NOMO-1 treated with dmso at 0.1 percent for 144 hours (cell line): ENCODE measurements around the gene ALDOC.

Experiments
- DNase-seq: peaks from one replicate; lab custom pipeline; 2025; ENCODE audit not compliant: unreplicated experiment; lab: John Stamatoyannopoulos, UW

Gene ALDOC

DNA sequence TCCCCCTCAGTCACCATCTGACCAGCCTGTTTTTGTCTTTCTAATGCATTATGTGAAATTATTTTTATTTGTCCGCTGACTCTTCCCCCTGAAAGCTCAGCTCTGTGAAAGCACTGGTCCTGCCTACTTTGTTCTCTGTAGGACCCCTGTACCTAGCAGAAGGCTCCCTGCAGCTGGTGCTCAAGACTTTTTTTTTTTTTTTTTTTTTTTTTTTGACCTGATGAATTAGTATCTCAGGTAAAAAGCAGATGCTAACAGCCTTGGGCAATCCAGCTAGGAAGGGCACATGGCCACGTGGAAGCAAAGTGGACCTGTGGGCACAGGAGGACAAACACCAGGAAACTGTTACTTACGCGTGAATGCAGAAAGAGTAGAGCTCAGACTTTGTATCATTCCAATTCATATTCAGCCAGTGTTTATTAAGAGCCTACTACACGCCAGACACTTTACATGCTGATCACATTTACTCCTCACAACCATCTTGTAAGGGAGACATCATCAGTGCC, 23.6 kb downstream of the ALDOC start:
- no peak for DNase-seq

DNA sequence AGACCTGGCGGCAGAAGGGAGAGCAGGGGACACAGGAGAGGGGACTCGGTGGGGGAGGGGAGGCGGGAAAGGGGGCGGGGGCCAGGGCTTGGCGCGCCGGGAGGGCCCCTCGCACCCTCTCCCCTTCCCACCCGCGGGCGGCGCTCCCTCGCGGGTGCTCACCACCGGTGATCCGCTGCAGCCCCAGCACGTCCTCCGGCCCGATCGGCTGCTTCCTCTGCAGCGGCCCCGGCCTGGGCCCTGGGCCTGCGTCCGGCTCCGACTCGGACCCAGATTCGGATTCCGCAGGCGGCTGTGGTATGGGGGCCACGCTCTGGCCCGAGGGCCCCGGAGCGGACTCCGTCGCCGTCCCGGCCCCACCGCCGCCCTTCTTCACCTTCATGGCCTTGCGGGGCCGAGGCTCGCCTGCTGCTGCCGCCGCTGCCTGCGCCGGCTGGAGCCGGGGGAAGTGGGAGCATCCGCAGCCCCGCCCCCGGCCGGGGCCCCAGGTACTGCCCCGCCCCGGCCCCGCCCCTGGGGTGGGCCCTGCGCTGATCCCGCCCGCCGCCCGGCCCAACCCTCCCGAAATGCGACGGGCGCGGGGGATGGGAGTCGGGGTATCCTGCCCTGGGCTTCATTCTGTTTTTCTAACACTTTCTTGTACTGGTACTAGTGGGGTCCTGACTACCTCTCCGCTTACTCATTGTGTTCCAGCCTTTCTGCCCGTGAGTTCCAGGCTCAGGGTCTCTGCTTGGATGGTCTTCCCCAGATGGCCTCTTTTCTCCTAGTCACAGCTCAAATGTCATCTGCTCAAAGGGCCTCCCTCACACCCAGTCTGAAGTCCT, 24.3 kb downstream of the ALDOC start, which contains the start of gene UNC119:
Gene UNC119, minus strand, starts transcription at position 449 of the 824 bp plus-strand sequence. Its CDS starts 67 bp downstream, at position 382.
- DNase-seq: peak; percentile 49

DNA sequence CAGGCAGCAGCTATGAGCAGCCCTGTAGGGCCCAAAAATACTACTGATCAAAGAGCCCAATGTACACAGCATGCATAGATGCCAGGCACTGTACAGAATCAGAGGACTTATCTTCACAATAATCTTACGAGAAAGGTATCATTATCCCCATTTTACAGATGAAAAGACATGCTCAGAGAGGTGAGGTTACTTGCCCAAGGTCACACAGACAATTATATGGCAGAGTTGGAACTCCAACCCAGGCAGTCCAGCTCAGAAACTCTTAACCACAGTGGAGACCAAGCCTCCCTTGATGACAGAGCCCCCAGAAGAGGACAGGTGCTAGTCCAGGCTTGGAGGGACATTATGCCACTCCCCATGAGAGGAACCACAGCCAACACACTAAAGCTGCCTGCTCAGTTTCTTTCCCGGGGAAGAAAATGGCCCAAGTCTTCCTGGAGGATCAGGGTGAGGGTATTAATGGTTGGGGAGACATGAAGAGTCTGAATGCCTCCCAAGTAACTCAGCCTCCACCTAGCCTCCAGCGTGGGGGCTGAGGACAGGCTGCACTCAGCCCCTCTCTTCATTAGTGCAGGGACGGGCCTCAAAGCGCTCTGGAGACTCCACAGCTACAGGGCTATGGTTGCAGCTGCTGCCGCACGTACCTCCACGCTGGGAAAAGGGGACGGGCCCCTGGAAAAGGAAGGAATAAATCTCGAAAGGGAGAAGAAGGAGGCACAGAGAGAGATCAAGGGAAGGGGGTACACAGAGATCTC, 25.1 kb downstream of the ALDOC start:
- no peak for DNase-seq

DNA sequence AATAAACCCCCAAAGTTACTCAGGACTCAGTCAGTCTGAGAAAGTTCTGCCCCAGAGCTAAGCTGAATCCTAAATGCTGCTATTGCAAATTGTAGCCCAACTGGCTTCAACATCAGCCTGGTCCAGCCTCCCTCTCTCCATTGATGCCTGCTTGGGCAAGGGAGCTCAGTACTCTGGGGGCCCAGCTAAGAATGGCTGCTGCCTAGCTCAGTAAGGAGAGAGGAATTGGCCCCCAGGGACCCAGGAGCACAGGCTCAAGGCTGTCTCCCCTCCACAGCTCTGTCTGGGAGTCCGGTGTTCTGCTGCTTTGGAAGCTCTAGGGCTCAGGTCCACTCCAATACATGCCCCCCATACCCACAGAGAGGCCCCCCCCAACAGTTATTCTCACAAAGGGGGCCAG, 25.8 kb downstream of the ALDOC start:
- no peak for DNase-seq

DNA sequence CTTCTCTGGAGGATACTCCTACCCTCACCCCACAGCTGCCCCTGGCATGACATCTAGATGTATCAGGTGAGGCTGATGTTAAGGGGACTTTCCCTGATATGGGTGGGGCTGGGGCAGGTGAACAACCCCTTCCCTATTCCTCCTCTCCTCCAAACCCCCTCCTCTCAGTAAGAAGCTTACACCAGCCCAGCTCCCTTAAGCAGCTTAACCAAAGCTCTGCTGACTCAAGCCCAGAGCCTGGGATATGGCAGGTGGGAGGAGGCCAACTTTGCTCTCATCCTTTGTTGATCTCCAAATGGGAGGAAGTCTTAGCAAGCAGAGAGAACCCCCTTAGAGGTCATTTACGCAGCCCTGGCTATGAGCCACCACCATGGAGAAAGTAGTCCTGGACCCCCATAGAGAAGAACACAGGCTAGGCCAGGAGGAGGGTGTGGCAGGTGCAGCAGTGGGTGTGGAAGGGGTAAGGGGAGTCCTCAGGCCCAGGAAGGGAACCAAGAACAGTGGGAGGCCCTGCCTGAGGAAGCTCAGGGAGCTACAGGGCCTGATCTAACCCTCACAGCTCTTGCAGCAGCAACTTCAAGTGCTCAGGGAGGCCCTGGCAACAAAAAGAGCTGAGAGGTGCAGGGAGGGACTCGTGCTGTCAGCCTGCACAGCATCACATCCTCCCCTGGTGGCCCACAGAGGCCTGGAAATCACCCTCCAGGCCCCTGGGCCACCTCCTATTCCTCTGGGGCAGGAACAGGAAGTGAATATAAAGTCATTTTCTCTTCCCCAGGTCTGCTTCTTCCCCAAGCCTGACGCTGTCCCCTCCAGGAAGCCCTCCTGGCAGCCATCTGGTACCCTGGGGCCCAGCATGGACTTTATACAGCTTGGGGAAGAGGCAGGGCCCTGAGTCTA, 27.2 kb downstream of the ALDOC start:
- DNase-seq: peak; percentile 31

DNA sequence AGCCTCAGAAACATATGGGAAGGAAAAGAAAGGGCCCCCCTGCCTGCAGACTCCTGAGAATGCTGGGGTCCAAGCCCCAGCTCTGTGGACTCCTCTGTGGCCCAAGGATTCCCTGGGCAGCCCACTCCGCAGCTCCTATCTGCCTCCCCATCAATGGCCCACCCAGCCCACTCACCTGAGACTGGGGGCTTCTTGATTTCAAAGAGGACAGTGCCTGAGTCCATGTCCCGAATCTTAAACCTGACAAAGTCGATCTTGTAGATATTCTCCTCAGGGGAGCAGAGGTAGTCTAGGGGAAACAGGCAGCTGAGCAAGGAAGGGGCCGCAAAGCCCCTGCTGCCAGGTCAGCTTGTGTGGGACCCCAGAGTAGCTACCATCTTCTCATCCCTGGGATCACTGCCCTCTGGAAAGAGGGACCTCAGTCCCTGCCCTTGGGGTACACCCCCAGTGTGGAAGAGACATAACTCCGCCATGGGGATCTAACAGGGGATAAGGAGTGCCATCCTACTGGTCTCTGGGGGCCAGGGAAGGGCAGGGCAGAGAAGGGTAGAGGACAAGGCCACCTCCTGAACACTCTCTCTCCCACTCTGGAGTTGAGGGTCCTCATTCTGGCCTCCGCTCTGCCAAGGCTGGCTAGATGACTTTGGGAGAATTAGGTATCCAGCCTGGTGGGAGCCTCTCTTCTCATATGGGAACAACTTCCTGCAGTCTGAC, 28.1 kb downstream of the ALDOC start:
- DNase-seq: no peak

DNA sequence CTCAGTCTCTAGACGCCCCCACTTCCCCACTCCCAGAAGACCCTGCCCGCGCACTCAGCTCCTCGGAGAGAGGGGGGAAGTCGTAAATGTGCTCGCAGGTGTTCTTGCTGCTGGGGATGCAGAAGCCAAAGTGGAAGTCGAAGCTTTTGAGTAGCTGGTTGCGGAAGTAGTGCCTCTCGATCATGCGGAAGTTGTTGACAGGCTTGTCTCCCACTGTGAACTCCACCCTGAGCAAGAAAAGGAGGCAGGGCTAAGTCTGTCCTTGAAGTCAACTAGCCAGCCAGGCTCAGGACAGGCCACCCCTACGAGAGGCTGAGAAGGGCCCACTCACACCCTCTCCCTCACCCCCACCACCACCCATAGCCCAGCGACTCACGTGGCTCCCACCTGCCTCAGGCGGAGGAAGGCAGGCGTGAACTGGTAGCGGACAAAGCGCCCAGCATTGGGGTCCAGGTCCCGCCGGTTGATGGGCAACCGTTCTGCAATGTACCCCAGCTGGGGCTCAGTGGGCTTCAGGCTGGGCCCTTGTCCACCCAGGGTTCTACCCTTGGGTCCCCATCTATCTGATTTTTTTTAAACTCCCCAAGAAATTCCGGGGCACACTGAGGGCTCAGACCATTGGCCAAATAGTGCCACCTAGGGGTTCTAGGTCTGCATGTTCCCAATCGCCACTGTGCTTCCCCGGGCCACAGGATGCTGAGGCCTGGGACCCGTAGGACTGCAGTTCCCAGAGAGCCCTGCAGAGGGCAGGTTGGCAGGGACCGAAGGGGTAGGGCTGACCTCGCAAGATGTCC, 28.9 kb downstream of the ALDOC start:
- peak; percentile 91 for DNase-seq

DNA sequence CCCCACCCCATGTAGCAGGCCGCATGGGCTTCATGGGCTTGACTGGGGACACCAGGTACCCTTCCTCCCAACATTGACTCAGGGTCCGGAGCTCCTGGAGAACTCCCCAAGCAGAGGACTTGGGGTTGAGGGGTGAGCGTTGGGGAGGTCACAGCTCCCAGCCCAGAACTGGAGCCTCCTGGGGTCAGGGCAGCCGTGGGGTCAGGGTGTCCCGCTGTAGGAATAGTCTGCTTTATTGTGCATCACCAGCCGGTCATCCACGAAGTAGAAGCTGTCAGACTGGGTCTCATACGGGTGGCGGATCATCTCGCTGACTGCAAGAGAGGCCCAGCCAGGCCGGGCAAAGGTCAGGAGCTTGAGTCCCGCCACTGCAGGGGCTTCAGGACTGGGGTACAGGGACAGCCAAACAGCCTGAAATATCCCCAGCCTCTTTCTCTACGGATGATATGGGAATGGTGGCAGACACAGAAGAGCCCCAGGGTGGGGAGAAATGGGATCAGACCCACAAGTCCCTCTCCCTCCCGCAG, 29.5 kb downstream of the ALDOC start:
- no peak for DNase-seq

DNA sequence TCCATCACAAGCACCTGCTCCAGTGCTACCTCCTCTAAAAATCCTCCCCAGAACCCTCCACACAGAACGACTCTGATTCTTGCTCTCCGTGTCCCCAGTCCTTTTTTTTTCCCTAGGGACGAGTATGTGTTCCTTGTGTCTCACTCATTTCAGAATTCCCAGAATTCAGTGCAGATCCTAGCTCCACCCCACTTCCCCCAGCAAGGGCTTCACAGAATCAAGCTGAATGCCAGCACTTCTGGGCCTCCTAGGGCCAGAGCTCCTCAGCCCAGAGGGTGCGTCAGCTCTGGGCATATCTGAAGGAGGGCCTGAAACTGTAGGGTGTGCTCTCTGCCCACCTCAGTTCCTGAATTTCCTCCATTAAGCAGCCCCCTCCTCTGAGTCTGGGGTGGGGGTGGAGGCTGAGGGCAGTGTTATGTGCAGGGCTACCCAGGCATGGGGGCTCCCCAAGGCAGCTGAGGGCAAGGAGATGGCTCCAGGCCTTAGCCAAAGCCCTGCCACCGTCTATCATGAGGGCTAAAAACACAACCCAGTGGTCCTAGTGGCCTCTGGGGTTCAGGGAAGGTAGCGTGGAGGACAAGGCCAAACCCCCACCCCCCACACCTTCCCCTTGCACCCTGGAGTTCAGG, 30.8 kb downstream of the ALDOC start:
- no peak for DNase-seq

DNA sequence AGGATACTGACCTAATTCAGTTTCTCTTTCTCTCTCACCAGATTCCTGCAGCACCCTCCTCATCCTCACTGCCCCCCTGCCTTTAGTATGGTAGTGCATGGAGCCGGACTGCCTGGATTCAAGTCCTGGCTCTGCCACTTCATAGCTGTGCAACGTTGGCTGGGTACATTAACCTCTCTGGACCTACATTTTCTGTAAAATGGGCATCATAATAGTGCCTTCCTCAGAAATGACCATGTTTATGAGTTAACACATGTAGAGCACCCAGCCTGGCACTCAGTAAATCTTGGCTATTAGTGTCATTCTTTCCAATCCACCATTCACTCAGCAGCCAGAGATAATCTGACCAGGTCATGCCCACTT, 31.6 kb downstream of the ALDOC start:
- DNase-seq: no peak

DNA sequence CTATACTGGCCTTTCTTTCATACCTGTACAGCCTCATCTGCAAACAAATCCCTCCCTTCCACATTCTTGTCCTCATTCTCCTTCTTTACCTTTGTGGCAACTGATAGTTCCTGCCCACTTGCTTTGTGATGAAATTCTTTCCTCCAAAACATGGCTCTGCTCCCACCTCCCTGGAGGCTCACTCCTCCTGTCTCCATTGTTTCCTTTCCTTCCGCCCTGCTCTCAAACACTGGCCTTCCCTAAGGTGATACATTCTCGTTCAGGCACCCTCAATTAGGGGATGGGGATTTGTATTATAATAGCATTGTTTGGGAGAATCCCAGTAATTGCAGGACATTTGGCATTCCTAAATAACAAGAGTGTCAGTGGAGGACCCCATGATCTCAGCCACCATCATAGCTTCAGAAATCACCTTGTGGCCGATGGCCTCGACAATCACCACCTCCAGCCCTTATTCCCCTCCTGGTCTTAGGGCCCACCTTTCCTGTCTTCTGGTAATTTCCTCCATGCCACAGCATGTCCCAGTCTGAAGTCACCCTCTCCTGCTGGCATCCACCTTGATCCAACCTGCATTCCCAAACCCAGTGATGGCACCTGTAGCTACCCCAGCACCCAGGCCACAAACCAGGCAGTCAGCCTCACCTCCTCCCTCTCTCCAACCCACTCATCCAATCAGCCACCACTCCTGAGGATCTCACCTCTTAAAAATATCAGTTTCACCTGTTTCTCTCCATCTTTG, 32.1 kb downstream of the ALDOC start:
- DNase-seq: no peak

DNA sequence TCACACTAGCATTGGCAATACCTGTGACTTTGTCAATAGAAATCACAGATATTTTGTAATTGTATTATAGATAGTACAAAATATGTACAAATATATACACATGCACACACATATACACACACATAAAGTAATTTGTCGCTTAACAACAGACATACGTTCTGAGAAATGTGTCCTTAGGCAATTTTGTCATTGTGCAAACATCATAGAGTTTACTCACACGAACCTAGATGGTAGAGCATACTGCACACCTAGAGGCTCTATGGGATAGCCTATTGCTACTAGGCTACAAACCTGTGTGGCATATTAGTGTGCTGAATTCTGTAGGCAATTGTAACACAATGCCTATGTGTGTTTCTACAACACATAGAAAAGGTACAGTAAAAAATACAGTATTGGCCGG, 35.3 kb downstream of the ALDOC start:
- no peak for DNase-seq

DNA sequence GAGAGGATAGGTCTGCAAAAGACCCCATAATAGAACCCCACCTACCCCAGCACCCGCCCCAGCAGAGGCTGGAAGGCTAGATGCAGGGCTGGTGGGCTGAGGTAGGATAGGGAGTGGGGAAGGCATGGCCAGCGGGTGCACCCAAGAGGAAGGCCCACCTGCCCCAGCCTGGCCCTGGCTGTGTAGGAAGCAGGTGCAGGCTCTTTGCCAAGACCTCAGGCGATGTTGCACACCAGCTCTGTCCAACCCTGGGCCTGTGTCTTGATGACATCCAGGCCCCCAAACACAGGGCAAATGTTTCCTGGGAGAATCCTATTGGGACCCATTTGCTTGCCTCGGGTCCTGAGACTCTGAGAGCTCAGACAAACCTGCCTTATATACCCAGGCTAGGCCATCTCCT, 36.5 kb downstream of the ALDOC start:
- DNase-seq: no peak

DNA sequence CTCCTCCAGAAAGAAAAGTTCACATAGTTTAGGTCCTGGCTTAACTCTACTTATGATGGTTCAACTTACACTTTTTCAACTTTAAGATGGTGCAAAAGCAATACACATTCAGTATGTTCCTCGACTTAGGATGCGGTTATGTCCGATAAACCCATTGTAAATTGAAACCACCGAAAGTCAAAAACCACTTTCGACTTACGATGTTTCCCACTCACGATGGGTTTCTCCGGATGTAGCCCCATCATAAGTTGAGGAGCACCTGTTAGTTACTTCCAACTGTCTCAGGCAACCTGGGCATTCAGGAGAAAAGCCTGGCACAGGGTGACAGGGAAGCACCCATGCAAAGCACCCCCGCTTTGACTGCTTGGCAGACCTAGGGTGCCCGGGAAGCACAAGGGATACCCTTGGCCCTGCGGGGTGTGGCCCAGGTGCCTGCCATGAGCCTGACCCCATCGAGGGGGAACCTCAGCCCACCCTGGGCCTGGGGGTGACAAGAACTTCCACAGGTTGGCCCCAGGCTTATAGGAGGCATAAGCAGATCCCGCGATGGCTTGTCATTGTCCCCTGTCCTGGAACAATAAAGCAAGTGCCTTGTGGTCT, 38.3 kb downstream of the ALDOC start:
- DNase-seq: no peak

DNA sequence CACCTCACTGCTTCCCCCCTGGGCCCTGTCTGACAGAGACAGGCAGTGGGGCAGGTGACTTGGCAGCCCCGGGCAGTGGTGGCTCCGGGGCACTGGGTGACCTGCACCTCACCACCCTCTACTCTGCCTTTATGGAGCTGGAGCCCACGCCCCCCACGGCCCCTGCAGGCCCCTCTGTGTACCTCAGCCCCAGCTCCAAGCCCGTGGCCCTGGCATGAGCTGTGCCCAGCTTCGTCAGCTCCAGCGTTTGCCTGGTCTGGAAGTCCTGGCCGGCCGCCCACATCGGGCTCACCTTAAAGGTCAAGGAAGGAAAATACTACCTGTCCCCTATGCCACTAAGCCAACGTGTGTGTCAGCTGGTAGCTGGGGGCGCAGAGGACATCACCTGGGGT, 39.5 kb downstream of the ALDOC start:
- no peak for DNase-seq

DNA sequence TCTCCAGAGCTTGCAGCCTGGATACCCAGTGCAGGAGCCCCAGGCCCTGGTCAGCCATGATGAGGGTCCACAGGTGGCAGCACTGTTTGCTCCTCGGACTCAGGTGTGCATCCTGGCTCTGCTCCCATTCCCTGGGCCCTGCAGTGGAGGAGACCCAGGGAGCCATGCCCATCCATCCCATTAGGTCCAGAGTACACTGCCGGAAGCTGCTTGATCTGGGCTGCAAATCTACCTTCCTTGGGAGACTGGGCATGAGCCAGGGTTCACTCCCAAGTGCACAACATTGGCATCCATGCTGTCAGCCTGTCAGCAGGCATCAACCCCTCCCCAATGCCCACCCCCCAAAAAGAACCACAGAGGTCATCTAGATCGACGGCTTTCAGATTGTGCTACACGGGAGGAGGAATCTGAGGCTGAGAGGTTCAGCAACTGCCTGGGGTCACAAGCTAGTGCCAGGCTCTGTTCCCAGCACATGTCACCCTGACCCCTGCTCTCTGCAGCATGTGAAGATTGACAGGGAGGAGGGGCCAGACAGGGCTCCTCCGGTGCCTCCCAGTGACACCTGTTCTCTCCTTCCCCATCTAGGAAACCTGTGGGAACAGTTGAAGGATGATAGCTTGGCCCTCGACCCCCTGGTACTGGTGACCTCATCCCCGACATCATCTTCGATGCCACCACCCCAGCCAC, 40.0 kb downstream of the ALDOC start:
- no peak for DNase-seq

DNA sequence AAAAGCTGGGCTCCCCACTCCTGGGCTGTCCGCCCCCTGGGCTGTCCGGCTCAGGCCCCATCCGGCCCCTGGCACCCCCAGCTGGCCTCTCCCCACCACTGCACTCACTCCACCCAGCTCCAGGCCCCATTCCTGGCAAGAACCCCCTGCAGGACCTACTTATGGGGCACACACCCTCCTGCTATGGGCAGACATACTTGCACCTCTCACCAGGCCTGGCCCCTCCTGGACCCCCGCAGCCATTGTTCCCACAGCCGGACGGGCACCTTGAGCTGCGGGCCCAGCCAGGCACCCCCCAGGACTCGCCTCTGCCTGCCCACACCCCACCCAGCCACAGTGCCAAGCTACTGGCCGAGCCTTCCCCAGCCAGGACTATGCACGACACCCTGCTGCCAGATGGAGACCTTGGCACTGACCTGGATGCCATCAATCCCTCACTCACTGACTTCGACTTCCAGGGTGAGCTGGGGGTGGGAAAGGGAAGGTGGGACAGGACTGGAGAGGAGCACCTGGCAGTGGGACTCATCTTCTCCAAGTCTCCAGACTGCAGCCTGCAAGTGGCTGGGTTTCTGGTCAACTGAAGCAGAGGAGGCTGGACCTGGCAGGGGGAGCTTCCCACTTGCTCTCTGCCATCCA, 41.8 kb downstream of the ALDOC start:
- no peak for DNase-seq
